ENCODE results near the gene ABCF3. TPM values are rescaled to one million over a fixed set of nuclear protein-coding genes. Genes with fewer than 3 reads are reported as not detected.

The ABCF3 gene
- total and polyA plus RNA-seq, 2 of the 13 experiments (the other 11 are each of a cell fraction or from before 2014, with no cell fraction given): 38.8 to 46.5 TPM

- TF ChIP-seq ZNF318 (CRISPR knock-in tag; IDR thresholded peaks at IDR 0.05) (0 out of 2 replicates have a peak, but pooled peaks have one; percentile 64), ZNF441 (CRISPR knock-in tag; IDR thresholded peaks at IDR 0.05; ENCODE audit: borderline replicate concordance) (peak; percentile 57; the same call in 1 of the 2 replicates), ARID2 (CRISPR knock-in tag; IDR thresholded peaks at IDR 0.05; ENCODE audit: borderline replicate concordance) (no peak), POLR2AphosphoS5 (IDR thresholded peaks at IDR 0.05; ENCODE audit: low read depth, low read length) (peak; percentile 79), REL (CRISPR knock-in tag; conservative IDR thresholded peaks at IDR 0.05) (no peak), LBX2 (CRISPR knock-in tag; IDR thresholded peaks at IDR 0.05; ENCODE audit: borderline replicate concordance) (no peak), NRL (CRISPR knock-in tag; IDR thresholded peaks at IDR 0.05; ENCODE audit: borderline replicate concordance) (0 out of 2 replicates have a peak, but pooled peaks have one; percentile 59), ZNF580 (CRISPR knock-in tag; IDR thresholded peaks at IDR 0.05; ENCODE audit: borderline replicate concordance, low read depth) (no peak), ZNF160 (CRISPR knock-in tag; IDR thresholded peaks at IDR 0.05) (no peak), ZNF816 (CRISPR knock-in tag; IDR thresholded peaks at IDR 0.05; ENCODE audit: borderline replicate concordance) (0 out of 2 replicates have a peak, but pooled peaks have one; percentile 50), ZNF138 (CRISPR knock-in tag; IDR thresholded peaks at IDR 0.05; ENCODE audit: low read depth) (0 out of 2 replicates have a peak, but pooled peaks have one; percentile 58), PRDM4 (CRISPR knock-in tag; IDR thresholded peaks at IDR 0.05; ENCODE audit: borderline replicate concordance) (no peak), ZNF343 (CRISPR knock-in tag; IDR thresholded peaks at IDR 0.05) (no peak), MEIS1 (CRISPR knock-in tag; IDR thresholded peaks at IDR 0.05; ENCODE audit: borderline replicate concordance) (0 out of 2 replicates have a peak, but pooled peaks have one; percentile 41), KDM3A (CRISPR knock-in tag; IDR thresholded peaks at IDR 0.05; ENCODE audit: low read depth) (no peak), ZNF772 (CRISPR knock-in tag; IDR thresholded peaks at IDR 0.05) (peak; percentile 76; the same call in 1 of the 2 replicates), ZNF224 (CRISPR knock-in tag; IDR thresholded peaks at IDR 0.05) (peak; percentile 73; the same call in 1 of the 2 replicates)
Observed at GRCh38 chr3:184186184-184186901, at the start of gene ABCF3 (continued).

All from HepG2 (cell line).